ENCODE results near the gene RUNX1. TPM values are rescaled to one million over a fixed set of nuclear protein-coding genes. Genes with fewer than 3 reads are reported as not detected.

The RUNX1 gene
- total RNA-seq, 1 experiment from 2014 or later, result 0.52 TPM

DNA sequence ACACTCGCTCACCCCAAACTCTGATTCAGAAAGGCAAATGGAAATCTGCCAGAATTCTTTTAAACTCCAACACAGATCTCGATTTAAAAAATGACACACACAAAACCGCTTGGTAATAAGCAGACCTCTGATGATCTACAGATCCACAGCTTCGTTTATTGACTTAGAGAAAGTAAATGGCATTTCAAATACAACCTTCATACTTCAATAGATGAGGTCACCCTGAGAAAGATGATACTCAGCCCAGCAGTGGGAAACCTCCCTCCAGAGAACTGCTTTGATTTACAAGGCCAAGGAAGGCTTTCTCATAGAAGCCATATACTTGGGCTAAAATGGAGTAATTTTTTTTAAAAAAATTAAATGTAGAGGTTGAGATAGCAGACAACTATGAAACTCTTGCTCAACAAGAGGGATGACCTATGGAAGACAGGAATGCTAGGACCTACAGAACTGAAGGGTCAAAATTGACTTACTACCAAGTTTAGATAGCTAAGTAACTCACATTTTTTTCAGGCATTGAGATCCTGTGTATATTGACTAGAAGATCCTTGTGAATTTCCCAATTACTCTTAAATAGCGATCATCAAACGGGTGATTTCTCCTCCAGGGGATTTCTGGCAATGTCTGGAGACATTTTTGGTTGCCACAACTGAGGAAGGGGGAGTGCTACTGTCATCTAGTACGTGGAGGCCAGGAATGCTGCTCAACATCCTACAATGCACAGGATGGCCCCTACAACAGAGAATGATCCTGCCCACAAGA is 236.4 kb downstream of the RUNX1 start:
- Histone ChIP-seq H3K27ac (ENCODE audit: low read depth, low read length, poor library complexity, severe bottlenecking) (no peak overlapping the region), H3K36me3 (ENCODE audit: insufficient read depth, low read length, poor library complexity, severe bottlenecking) (no peaks in the 10 kb centered on the region), H3K4me1 (ENCODE audit: insufficient read depth, low read length, poor library complexity, severe bottlenecking) (no peaks in the 10 kb centered on the region), H3K4me3 (ENCODE audit: low read depth, low read length, poor library complexity, severe bottlenecking) (no peak overlapping the region), H3K27me3 (replicated peaks; ENCODE audit: insufficient read depth, low read depth, low read length, poor library complexity) (peaks cover 15% of the 10 kb centered on the region), H3K9me3 (ENCODE audit: low read depth, low read length, poor library complexity, severe bottlenecking) (no peaks in the 10 kb centered on the region)
- intact Hi-C loops (cut with micrococcal nuclease; ENCODE audit: unreplicated experiment), result no loop called here
- DNase-seq (ENCODE audit: low spot score), result no peak
- TF ChIP-seq EZH2 (IDR thresholded peaks at IDR 0.05; ENCODE audit: borderline replicate concordance, low read depth, low read length, poor library complexity, severe bottlenecking), result no peak
- TF ChIP-seq, protein P1, sequence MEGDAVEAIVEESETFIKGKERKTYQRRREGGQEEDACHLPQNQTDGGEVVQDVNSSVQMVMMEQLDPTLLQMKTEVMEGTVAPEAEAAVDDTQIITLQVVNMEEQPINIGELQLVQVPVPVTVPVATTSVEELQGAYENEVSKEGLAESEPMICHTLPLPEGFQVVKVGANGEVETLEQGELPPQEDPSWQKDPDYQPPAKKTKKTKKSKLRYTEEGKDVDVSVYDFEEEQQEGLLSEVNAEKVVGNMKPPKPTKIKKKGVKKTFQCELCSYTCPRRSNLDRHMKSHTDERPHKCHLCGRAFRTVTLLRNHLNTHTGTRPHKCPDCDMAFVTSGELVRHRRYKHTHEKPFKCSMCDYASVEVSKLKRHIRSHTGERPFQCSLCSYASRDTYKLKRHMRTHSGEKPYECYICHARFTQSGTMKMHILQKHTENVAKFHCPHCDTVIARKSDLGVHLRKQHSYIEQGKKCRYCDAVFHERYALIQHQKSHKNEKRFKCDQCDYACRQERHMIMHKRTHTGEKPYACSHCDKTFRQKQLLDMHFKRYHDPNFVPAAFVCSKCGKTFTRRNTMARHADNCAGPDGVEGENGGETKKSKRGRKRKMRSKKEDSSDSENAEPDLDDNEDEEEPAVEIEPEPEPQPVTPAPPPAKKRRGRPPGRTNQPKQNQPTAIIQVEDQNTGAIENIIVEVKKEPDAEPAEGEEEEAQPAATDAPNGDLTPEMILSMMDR (conservative IDR thresholded peaks at IDR 0.05; ENCODE audit: low read depth, low read length), result no peak
- POLR2A ChIA-PET (ENCODE audit: low non-redundant PET), result no interaction called here
- CTCF ChIA-PET, result no interaction called here
- BruUV-seq (replicated peaks), result no TSS peak

- H3K4me3 ChIP-seq (ENCODE audit: low read depth, low read length, poor library complexity, severe bottlenecking), result no peak overlapping the region
- no peak overlapping the region for H3K27ac ChIP-seq (ENCODE audit: low read depth, low read length, poor library complexity, severe bottlenecking)
- BruUV-seq (replicated peaks), result no TSS peak
- TF ChIP-seq EZH2 (IDR thresholded peaks at IDR 0.05; ENCODE audit: borderline replicate concordance, low read depth, low read length, poor library complexity, severe bottlenecking), result no peak
- TF ChIP-seq, protein P1 (conservative IDR thresholded peaks at IDR 0.05; ENCODE audit: low read depth, low read length), result no peak
- POLR2A ChIA-PET (ENCODE audit: low non-redundant PET), result no interaction called here
- DNase-seq (ENCODE audit: low spot score), result no peak
- H3K9me3 ChIP-seq (ENCODE audit: low read depth, low read length, poor library complexity, severe bottlenecking), result no peaks in the 10 kb centered on the region
- intact Hi-C loops (cut with micrococcal nuclease; ENCODE audit: unreplicated experiment), result no loop called here
- CTCF ChIA-PET, result no interaction called here
- no peaks in the 10 kb centered on the region for H3K4me1 ChIP-seq (ENCODE audit: insufficient read depth, low read length, poor library complexity, severe bottlenecking)
- peaks cover 10% of the 10 kb centered on the region for H3K27me3 ChIP-seq (replicated peaks; ENCODE audit: insufficient read depth, low read depth, low read length, poor library complexity)
- H3K36me3 ChIP-seq (ENCODE audit: insufficient read depth, low read length, poor library complexity, severe bottlenecking), result no peaks in the 10 kb centered on the region
Observed at GRCh38 chr21:34811368-34811767, 237.7 kb downstream of the RUNX1 start.

GRCh38 chr21:34810786-34811185 is 238.3 kb downstream of the RUNX1 start:
- POLR2A ChIA-PET (ENCODE audit: low non-redundant PET), result interaction anchor here (0.7 kb wide), 1 partner anchor 1039 kb away, joined by 3 read pairs; no protein-coding TSS in a partner anchor
- no peaks in the 10 kb centered on the region for H3K4me1 ChIP-seq (ENCODE audit: insufficient read depth, low read length, poor library complexity, severe bottlenecking)

More at GRCh38 chr21:34810786-34811185, 238.3 kb downstream of the RUNX1 start:
- TF ChIP-seq EZH2 (IDR thresholded peaks at IDR 0.05; ENCODE audit: borderline replicate concordance, low read depth, low read length, poor library complexity, severe bottlenecking), result no peak
- TF ChIP-seq, protein P1 (conservative IDR thresholded peaks at IDR 0.05; ENCODE audit: low read depth, low read length), result no peak
- peaks cover 9% of the 10 kb centered on the region for H3K27me3 ChIP-seq (replicated peaks; ENCODE audit: insufficient read depth, low read depth, low read length, poor library complexity)
- H3K4me3 ChIP-seq (ENCODE audit: low read depth, low read length, poor library complexity, severe bottlenecking), result no peak overlapping the region
- CTCF ChIA-PET, result no interaction called here
- no peaks in the 10 kb centered on the region for H3K36me3 ChIP-seq (ENCODE audit: insufficient read depth, low read length, poor library complexity, severe bottlenecking)
- no peaks in the 10 kb centered on the region for H3K9me3 ChIP-seq (ENCODE audit: low read depth, low read length, poor library complexity, severe bottlenecking)
- no peak overlapping the region for H3K27ac ChIP-seq (ENCODE audit: low read depth, low read length, poor library complexity, severe bottlenecking)
- no TSS peak for BruUV-seq (replicated peaks)
- intact Hi-C loops (cut with micrococcal nuclease; ENCODE audit: unreplicated experiment), result no loop called here
- no peak for DNase-seq (ENCODE audit: low spot score)

Measured in A673 (cell line).